Stimulated activated CD4-positive, alpha-beta T cell treated with anti-CD3 and anti-CD28 coated beads, Interleukin-1b, Interleukin-23, amount 100 ng/mL, for 4 hours (primary cell): ENCODE measurements around the gene NOC3L.

Source experiments
- DNase-seq, 2 donors: peaks; one replicate each; pipeline ENCODE4 v3.0.0-alpha.2; 2020; ENCODE audit warnings: low read depth in 2 of 2

The NOC3L gene

DNA sequence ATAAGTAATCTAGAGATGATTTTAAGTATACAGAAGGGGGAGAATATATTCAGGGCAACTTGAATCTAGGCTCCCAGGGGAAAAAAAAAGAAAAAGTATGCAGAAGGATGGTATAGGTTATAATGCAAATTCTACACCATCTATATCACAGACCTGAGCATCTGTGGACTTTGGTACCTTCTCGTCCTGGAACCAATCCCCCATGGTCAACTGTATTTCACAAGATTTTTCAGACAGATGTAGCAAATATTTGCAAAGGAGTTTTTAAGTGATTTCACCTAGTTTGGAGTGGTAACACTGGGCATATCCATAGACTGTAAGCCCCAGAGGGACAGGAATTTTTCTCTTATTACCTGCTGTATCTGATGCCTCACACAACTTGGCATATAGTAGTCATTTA is 58.8 kb downstream of the NOC3L start:
- no peak for DNase-seq

GRCh38 chr10:94300042-94300441 is 62.7 kb downstream of the NOC3L start:
- DNase-seq = no peak

GRCh38 chr10:94299417-94299816 is 63.3 kb downstream of the NOC3L start:
- DNase-seq = no peak

- DNase-seq = no peak
Measured at GRCh38 chr10:94294168-94294567, 68.6 kb downstream of the NOC3L start.

- no peak for DNase-seq
Measured at GRCh38 chr10:94293354-94293753, 69.4 kb downstream of the NOC3L start.

GRCh38 chr10:94292434-94293090 is 70.2 kb downstream of the NOC3L start:
- no peak for DNase-seq

- no peak for DNase-seq
Measured at GRCh38 chr10:94288361-94289101, 74.2 kb downstream of the NOC3L start.

DNA sequence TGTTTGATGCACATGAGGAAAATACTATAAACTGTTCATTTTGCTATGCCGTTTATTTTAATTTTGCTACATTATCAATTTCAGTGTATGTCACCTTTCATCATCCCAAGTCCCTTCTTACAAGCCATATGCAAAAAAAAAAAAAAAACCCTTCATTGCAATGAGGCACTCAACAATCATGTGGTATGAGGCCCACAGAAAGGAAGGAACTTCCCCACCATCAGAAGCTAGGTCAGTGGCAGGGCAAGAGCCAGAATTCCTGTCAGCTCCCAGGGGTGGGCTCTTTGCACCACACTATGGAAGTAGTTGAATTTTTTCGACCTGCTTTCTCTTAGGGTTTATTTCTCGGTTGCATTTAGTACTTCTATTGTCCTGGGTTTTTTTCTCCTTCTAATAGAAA is 75.4 kb downstream of the NOC3L start:
- DNase-seq = no peak

DNA sequence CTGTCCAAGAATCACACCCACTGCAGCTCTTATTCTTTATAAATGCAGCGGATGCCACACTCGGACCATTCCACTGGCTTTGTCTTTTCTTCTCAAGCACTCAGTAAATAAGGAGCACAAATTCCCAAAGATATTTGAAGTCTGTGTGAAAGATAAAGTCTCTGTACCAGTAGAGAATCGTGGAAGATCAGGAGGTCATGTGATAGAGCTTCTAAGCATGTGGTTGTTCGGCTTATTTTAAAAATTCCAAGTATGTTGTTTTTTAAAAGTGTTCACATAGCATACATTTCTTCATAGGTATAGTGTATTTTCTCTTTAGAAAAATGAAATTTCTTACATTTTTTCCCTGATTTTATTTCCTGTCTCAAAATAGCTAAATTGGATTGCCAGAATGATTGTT is 75.8 kb downstream of the NOC3L start:
- no peak for DNase-seq

DNA sequence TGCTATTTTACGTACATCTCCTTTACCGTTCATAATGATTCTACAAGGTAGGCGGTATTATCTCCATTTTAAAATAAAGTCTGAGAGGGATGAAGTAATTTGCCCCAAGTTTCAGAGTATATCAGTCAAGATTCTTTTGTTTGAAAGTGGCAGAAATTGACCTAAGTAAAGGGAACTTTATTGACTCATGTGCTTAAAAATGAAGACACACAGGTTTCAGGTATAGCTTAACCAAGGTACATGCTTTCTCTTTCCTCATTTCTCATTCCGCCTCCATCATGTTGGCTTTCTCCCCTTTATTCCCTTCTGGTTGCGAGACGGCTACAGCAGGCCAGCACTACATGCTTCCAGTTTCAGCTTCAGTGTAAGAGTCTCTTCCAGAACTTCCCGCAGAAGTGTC is 77.5 kb downstream of the NOC3L start:
- DNase-seq = no peak
